Prostate gland (tissue), 2 donors: ENCODE data around the gene PRB3. TPM values are rescaled to one million over a fixed set of nuclear protein-coding genes. Genes with fewer than 3 reads are reported as not detected.
A peak's percentile ranks its signal among the peaks of the same experiment; 100 is the strongest.

Experiments
- DNase-seq: peaks from one replicate; pipeline ENCODE4 v3.0.0-alpha.2; 2019; ENCODE audit warnings: low spot score
- H3K27ac ChIP-seq, 2 donors: fragments of 200-600 bp; sonication (generic); 2 replicates each; pipeline ENCODE4 v1.5.1; 2017 to 2019
- H3K27me3 ChIP-seq: fragments of 200-600 bp; sonication (generic); replicated peaks from 2 replicates; pipeline ENCODE4 v1.5.1; 2019; ENCODE audit not compliant: insufficient read depth
- H3K36me3 ChIP-seq, 2 donors: fragments of 200-600 bp; sonication (generic); 1 replicate in 1 of 2; 2 replicates in 1 of 2; pipeline versions ENCODE4 v1.5.1 to v1.8.1; 2017 to 2019
- H3K4me1 ChIP-seq: fragments of 200-600 bp; sonication (generic); replicated peaks from 2 replicates; pipeline ENCODE4 v1.5.1; 2019
- H3K4me3 ChIP-seq, 2 donors: fragments of 200-600 bp; sonication (generic); 2 replicates each; pipeline ENCODE4 v1.5.1; 2017 to 2019
- H3K9me3 ChIP-seq: fragments of 200-600 bp; sonication (generic); 2 replicates; pipeline ENCODE4 v1.5.1; 2017
- CTCF ChIP-seq, 4 experiments: fragments of 200-600 bp in 2 of 4; fragments of 450-650 bp in 2 of 4; sonication (generic) in 2 of 4; IDR thresholded peaks; 1 replicate in 3 of 4; 2 replicates in 1 of 4; pipeline ENCODE4 v1.5.1; 2016 to 2019; ENCODE audit warnings: antibody characterized with exemption in 4 of 4, mild to moderate bottlenecking in 2 of 4, moderate library complexity in 2 of 4
- POLR2A ChIP-seq: fragments of 450-650 bp; IDR thresholded peaks from one replicate; pipeline ENCODE4 v1.6.1; 2016; ENCODE audit warnings: antibody characterized with exemption, mild to moderate bottlenecking
- POLR2AphosphoS5 ChIP-seq: sonication (generic); formaldehyde crosslinking; IDR thresholded peaks from one replicate; pipeline ENCODE4 v1.6.1; 2017; ENCODE audit warnings: antibody characterized with exemption
- WGBS: methylation state at CpG from one replicate; pipeline ENCODE4 v1.1.5; 2018; 5-methylcytosine and 5-hydroxymethylcytosine counted together
- intact Hi-C: fragments of 100-400 bp; cut with DNase I; formaldehyde crosslinking; loops from one replicate; pipeline ENCODE4 v1.14.2; 2022
- total RNA-seq, 2 donors: library from RNA; depleted of rRNA; stranded (reverse); fragments of >200 nt; gene quantifications; one replicate each; pipeline ENCODE4 v1.1.0, GENCODE V29; 2016

The PRB3 gene
- total RNA-seq, 2 donors from 2014 or later: not detected

- Histone ChIP-seq H3K36me3 (no peaks in the 10 kb centered on the region), H3K27me3 (no peaks in the 10 kb centered on the region), H3K4me1 (no peaks in the 10 kb centered on the region), H3K4me3 (no peak overlapping the region), H3K27ac (no peak overlapping the region), H3K9me3 (no peaks in the 10 kb centered on the region)
- DNase-seq: peak; percentile 12
- intact Hi-C loops: no loop called here
- WGBS: 41% methylated on average over 5 of the region's 5 CpGs
- TF ChIP-seq CTCF (IDR thresholded peaks at IDR 0.05) (peak in 3 of 4 experiments; percentile 28 to 61 (median 42)), POLR2A (no peak), POLR2AphosphoS5 (no peak)
Measured at GRCh38 chr12:11228296-11228879, 41.1 kb downstream of the PRB3 start.

- 85% methylated on average over 4 of the region's 4 CpGs for WGBS
- Histone ChIP-seq H3K9me3 (no peaks in the 10 kb centered on the region), H3K4me1 (no peaks in the 10 kb centered on the region), H3K27me3 (no peaks in the 10 kb centered on the region), H3K27ac (no peak overlapping the region), H3K36me3 (no peaks in the 10 kb centered on the region), H3K4me3 (no peak overlapping the region)
- no peak for DNase-seq
- no peak for TF ChIP-seq POLR2AphosphoS5
- TF ChIP-seq CTCF (IDR thresholded peaks at IDR 0.05): no peak
- TF ChIP-seq POLR2A: no peak
- intact Hi-C loops: no loop called here
Measured at GRCh38 chr12:11227373-11227772, 42.1 kb downstream of the PRB3 start.

Other genes starting within 250 kb of the PRB3 start
- gene TAS2R19, start 247.1 kb downstream of the PRB3 start, total RNA-seq: 1 to 10 TPM; 1.2 to 6.1 TPM
- 1 to 10 TPM in 1 of 2 donors, under 1 TPM in 1; 0.59 to 5.1 TPM for gene TAS2R31, start 238.3 kb downstream of the PRB3 start, total RNA-seq
- gene TAS2R46, start 207.4 kb downstream of the PRB3 start, total RNA-seq: 1 to 10 TPM; 1.9 to 2.0 TPM
- 1 to 10 TPM in 1 of 2 donors, under 1 TPM in 1; 0.36 to 3.6 TPM for gene TAS2R43, start 177.4 kb downstream of the PRB3 start, total RNA-seq
- 1 to 10 TPM; 1.5 to 3.7 TPM for gene TAS2R30, start 135.1 kb downstream of the PRB3 start, total RNA-seq
- 10 to 100 TPM in 1 of 2 donors, 1 to 10 TPM in 1; 9.8 to 10.8 TPM for gene SMIM10L1, start 98.5 kb downstream of the PRB3 start, total RNA-seq
- gene TAS2R42, start 82.8 kb downstream of the PRB3 start, total RNA-seq: not detected
- gene PRB4, start 40.7 kb upstream of the PRB3 start, total RNA-seq: not detected
- not detected for gene PRB2, start 125.9 kb upstream of the PRB3 start, total RNA-seq